Measurements from ENCODE around the gene SMARCA5.

GRCh38 chr4:143489106-143489505 lies 24.4 kb upstream of the SMARCA5 start:
- TF ChIP-seq CTCF (IDR thresholded peaks at IDR 0.05) (no peak), POLR2A (IDR thresholded peaks at IDR 0.05) (no peak)
